GM19463 (cell line): ENCODE data around the gene TTC3.
"Not testable (repeated sequence)": the region's sequence is repeated elsewhere in the genome, so short reads cannot be mapped to it uniquely, and the experiment has no call there.

Experiments
- ATAC-seq: cut with Tn5 transposase; IDR thresholded peaks from one replicate; pipeline ENCODE4 v1.9.1; 2021; ENCODE audit warnings: mild to moderate bottlenecking, moderate library complexity; ENCODE audit not compliant: unreplicated experiment

TTC3 gene, protein sequence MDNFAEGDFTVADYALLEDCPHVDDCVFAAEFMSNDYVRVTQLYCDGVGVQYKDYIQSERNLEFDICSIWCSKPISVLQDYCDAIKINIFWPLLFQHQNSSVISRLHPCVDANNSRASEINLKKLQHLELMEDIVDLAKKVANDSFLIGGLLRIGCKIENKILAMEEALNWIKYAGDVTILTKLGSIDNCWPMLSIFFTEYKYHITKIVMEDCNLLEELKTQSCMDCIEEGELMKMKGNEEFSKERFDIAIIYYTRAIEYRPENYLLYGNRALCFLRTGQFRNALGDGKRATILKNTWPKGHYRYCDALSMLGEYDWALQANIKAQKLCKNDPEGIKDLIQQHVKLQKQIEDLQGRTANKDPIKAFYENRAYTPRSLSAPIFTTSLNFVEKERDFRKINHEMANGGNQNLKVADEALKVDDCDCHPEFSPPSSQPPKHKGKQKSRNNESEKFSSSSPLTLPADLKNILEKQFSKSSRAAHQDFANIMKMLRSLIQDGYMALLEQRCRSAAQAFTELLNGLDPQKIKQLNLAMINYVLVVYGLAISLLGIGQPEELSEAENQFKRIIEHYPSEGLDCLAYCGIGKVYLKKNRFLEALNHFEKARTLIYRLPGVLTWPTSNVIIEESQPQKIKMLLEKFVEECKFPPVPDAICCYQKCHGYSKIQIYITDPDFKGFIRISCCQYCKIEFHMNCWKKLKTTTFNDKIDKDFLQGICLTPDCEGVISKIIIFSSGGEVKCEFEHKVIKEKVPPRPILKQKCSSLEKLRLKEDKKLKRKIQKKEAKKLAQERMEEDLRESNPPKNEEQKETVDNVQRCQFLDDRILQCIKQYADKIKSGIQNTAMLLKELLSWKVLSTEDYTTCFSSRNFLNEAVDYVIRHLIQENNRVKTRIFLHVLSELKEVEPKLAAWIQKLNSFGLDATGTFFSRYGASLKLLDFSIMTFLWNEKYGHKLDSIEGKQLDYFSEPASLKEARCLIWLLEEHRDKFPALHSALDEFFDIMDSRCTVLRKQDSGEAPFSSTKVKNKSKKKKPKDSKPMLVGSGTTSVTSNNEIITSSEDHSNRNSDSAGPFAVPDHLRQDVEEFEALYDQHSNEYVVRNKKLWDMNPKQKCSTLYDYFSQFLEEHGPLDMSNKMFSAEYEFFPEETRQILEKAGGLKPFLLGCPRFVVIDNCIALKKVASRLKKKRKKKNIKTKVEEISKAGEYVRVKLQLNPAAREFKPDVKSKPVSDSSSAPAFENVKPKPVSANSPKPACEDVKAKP (N-terminal part only)

GRCh38 chr21:37072988-37073416 is at the start of gene TTC3, which contains the start of gene PIGP:
TSS of gene TTC3 (plus strand) at chr21:37073254. CDS start at chr21:37087258, 14,004 bp downstream.
TSS of gene PIGP (minus strand) at chr21:37073071. CDS start at chr21:37072515, 556 bp downstream.
- ATAC-seq: peak; percentile 65

GRCh38 chr21:37026499-37026898 is 46.6 kb upstream of the TTC3 start:
- no peak for ATAC-seq

DNA sequence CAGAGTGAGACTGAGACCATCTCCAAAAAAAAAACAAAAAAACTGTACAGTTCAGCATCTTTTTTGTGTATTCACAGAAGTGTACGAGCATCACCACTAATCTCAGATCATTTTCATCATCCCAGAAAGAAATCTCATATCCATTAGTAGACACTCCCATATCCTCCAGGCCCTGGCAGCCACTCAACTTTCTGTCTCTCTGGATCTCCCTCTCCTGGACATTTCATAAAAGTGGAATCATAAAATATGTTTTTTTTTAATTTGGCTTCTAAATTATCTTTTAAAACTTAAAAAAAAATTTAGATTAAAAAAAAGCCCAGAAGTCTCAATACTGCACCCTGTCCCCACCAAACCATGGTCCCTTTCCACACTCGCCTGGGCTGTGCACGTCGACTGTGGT is 44.5 kb upstream of the TTC3 start:
- ATAC-seq: no peak

GRCh38 chr21:37030864-37031263 is 42.2 kb upstream of the TTC3 start:
- ATAC-seq: no peak

GRCh38 chr21:37032293-37032692 is 40.8 kb upstream of the TTC3 start:
- no peak for ATAC-seq

GRCh38 chr21:37032877-37033471 is 40.1 kb upstream of the TTC3 start:
- ATAC-seq: no peak

DNA sequence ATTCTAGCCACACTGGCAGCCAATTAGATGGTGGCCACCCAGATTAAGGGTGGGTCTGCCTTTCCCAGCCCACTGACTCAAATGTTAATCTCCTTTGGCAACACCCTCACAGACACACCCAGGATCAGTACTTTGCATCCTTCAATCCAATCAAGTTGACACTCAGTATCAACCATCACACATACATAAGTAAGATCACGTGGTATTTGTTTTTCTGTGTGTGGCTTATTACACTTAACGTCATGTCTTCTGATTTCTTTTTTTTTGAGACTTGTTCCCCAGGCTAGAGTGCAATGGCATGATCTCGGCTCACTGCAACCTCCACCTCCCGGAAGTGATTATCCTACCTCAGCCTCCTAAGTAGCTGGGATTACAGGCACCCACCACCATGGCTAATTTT is 38.7 kb upstream of the TTC3 start:
- ATAC-seq: not testable (repeated sequence)

- no peak for ATAC-seq
Measured at GRCh38 chr21:37036177-37036576, 36.9 kb upstream of the TTC3 start.

- ATAC-seq: no peak
Measured at GRCh38 chr21:37039411-37040075, 33.5 kb upstream of the TTC3 start.

GRCh38 chr21:37040212-37040611 is 32.8 kb upstream of the TTC3 start:
- no peak for ATAC-seq

DNA sequence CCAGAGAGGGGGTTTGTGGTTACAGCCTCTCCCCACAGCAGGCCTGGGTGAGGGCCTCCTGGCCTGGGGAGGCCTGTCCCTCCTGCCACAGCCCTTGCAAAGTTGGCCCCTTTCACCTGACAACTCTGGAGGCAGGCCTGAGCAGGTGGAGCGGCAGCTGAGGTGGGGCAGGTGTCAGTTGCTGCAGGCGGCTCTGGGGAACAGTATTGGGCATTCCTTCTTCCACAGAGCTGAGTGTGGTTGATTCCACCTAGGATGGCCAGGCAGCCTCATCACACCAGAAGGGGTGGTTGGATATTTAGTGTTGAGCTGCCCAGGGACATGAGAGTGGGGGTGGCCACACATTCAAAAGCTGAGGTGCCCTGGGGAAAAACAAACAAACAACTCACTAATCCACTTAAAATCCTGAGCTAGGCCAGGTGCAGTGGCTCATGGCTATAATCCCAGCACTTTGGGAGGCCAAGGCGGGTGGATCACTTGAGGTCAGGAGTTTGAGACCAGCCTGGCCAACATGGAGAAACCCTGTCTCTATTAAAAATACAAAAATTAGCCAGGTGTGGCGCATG is 31.3 kb upstream of the TTC3 start:
- no peak for ATAC-seq

DNA sequence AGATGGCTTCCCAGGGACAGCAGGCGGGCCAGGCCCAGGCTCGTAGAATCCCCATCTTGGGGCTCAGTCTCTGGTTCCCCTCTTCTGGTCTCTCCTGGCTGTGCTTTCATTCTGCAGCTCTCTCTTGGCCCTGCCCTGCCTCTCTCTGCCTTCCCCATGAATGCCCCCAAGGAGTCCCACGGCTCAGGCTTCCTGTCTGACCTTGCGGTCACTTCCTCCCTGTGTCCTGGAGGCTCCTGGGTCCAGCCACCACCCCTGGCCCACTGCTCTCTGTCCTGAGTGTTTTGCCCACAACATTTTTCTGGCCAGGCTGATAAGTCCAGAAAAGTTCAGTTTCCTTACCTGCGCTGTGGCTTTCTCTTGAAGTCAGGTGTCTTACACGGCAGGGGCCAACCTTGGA is 29.2 kb upstream of the TTC3 start:
- ATAC-seq: no peak

DNA sequence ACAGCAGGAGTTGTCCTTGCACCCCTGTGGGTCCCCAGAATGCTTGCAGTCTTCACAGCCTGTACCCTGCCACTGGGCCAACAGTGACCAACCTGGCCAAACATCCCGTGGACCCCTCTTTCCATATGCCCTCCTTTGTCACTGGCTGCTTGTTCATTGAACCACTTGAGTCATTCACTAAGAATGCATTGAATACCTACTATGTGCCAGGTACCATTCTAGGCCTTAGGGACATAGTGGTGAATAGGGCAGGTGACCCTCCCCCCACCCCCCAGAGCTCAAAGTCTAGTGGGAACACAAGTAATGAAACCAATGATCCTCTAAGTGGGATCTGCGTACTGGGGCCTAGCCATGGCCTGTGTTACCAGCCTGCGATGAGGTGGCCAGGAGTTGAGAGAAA is 28.4 kb upstream of the TTC3 start:
- no peak for ATAC-seq

DNA sequence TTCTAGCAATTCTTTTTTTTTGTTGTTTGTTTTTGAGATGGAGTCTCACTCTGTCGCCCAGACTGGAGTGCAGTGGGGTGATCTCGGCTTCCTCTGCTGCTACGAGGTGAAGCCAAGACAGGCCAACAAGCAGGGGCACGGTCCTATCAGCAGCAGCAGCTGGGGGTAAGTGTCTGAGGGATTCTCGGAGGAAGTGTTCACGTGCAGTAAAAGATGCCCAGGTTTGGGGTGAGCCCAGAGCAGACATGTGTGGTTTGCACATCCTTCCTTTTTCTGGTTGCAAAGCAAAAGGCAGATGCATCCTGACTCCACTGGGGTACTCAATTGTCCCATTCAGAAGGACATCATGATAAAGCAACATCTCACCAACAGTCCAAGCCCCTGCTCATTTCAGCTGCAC is 27.9 kb upstream of the TTC3 start:
- ATAC-seq: no peak

DNA sequence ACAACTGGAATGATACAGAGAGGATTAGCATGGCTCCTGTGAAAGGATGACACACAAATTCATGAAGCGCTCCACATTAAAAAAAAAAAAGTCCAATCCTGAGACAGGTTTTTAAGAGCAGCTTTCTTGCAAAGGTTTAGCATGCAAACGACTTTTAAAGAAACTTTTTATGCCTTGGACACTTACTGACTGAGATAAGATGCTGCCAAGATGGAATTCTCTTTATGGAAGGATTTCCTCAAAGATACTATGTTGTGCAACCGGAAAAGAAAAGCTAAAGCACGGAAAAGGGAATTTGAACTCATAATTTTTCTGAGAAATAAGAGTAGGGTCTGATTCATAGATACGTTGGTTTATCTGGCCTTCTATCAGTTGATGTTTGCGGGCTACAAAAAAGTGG is 27.5 kb upstream of the TTC3 start:
- ATAC-seq: no peak

DNA sequence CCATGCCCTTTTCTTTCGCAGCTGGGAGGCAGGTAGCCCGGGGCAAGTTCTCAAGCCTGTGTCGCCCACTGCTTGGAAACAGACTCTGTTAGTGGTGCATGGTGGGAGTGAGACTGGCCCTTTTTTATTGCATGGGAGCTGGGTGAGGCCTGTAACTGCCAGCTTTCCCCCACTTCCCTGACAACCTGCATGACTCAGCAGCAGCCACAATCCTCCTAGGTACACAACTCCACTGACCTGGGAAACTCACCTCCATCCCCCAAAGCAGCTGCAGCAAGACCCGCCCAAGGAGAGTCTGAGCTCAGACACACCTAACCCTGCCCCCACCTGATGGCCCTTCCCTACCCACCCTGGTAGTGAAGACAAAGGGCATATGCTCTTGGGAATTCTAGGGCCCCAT is 26.0 kb upstream of the TTC3 start:
- ATAC-seq: no peak

GRCh38 chr21:37049741-37050140 is 23.3 kb upstream of the TTC3 start:
- ATAC-seq: not testable (repeated sequence)

- ATAC-seq: no peak
Measured at GRCh38 chr21:37055271-37055855, 17.7 kb upstream of the TTC3 start.

DNA sequence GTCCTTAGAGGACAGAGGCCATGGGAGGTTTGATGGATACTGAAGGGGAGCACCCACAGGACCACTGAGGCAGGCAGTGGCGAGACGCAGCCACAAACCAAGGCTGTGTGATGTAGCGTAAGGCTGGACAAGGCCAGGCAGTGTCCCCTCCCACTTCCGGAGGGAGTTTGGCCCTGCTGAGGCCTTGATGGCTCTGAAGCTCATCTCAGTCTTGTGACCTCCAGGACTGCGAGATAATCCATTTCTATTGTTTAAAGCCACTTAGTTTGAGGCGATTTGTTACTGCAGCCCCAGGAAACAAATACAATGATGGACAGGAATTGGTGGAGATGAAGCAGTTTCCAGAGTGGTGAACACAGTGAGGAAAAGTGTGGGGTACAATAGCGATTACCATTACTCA is 15.4 kb upstream of the TTC3 start:
- ATAC-seq: no peak
